Panc1 (cell line): Measurements from ENCODE around the gene CYP27C1. TPM values are rescaled to one million over a fixed set of nuclear protein-coding genes. Genes with fewer than 3 reads are reported as not detected.

ENCODE experiments used
- ATAC-seq: fragments of 200-7000 bp; cut with Tn5 transposase; 2 replicates; pipeline ENCODE4 v1.9.1; 2020; ENCODE audit warnings: mild to moderate bottlenecking, moderate library complexity
- BruUV-seq: library from RNA; stranded (reverse); fragments of 400-500 nt; replicated peaks from 2 replicates; lab custom pipeline; 2021; lab: Mats Ljungman, UMichigan
- CTCF ChIA-PET: fragments of 300-600 bp; sonication (Branson Sonifier 250); formaldehyde crosslinking; loops from one replicate; lab custom pipeline; 2022; ENCODE audit warnings: antibody characterized with exemption; lab: Charles Lee
- POLR2A ChIA-PET: fragments of 300-600 bp; sonication (Branson Sonifier 250); formaldehyde crosslinking; loops from one replicate; lab custom pipeline; 2022; ENCODE audit warnings: antibody characterized with exemption; lab: Charles Lee
- DNase-seq: peaks from one replicate; pipeline ENCODE4 v3.0.0-alpha.2; 2010; ENCODE audit warnings: low read depth, low spot score
- H3K27ac ChIP-seq: 2 replicates; pipeline ENCODE4 v1.5.1; 2011; ENCODE audit warnings: mild to moderate bottlenecking, low read length, inconsistent platforms
- H3K27me3 ChIP-seq: fragments of 200-500 bp; sonication (Bioruptor generic); 2 replicates; pipeline ENCODE4 v1.6.0; 2014; ENCODE audit warnings: low read length, inconsistent platforms; ENCODE audit not compliant: control insufficient read depth, insufficient read depth
- H3K36me3 ChIP-seq: fragments of 200-500 bp; sonication (Bioruptor generic); 2 replicates; pipeline ENCODE4 v1.5.1; 2014; ENCODE audit warnings: inconsistent platforms, mild to moderate bottlenecking, low read length, moderate library complexity; ENCODE audit not compliant: control insufficient read depth, insufficient read depth
- H3K4me1 ChIP-seq: 2 replicates; pipeline ENCODE4 v1.5.1; 2011; ENCODE audit warnings: inconsistent platforms, mild to moderate bottlenecking, low read length, moderate library complexity; ENCODE audit not compliant: control insufficient read depth, insufficient read depth
- H3K4me3 ChIP-seq, 2 experiments: 2 replicates each; pipeline ENCODE4 v1.5.1; 2011 to 2012; ENCODE audit warnings: low read depth in 2 of 2, low read length in 2 of 2, mild to moderate bottlenecking in 2 of 2, inconsistent platforms in 1 of 2, moderate library complexity in 1 of 2
- H3K9me3 ChIP-seq: fragments of 200-500 bp; sonication (Bioruptor generic); 2 replicates; pipeline ENCODE4 v1.5.1; 2014; ENCODE audit warnings: low read depth, mild to moderate bottlenecking, inconsistent platforms, low read length, moderate library complexity; ENCODE audit not compliant: control insufficient read depth, insufficient read depth
- POLR2AphosphoS5 ChIP-seq: IDR thresholded peaks from 2 replicates; pipeline ENCODE4 v1.6.1; 2012; ENCODE audit warnings: mild to moderate bottlenecking, low read depth, low read length, moderate library complexity
- SIN3A ChIP-seq: IDR thresholded peaks from 2 replicates; pipeline ENCODE4 v1.6.1; 2012; ENCODE audit warnings: low read depth, mild to moderate bottlenecking, low read length, moderate library complexity, borderline replicate concordance; ENCODE audit not compliant: insufficient read depth
- TCF7L2 ChIP-seq: IDR thresholded peaks from 2 replicates; pipeline ENCODE4 v1.6.1; 2011; ENCODE audit warnings: mild to moderate bottlenecking, low read depth, low read length, inconsistent platforms
- in situ Hi-C: cut with HindIII; loops from 2 replicates; pipeline ENCODE4 v1.10.0; 2016; ENCODE audit warnings: low sequenced_read_pairs, low pct_unique_long_range_greater_than_20kb
- intact Hi-C: fragments of 100-400 bp; cut with micrococcal nuclease; formaldehyde crosslinking; loops from one replicate; pipeline ENCODE4 v1.10.0; 2022; ENCODE audit not compliant: unreplicated experiment
- total RNA-seq: library from RNA; stranded (reverse); gene quantifications from one replicate; pipeline ENCODE4 v1.2.1, GENCODE V29; 2021; ENCODE audit not compliant: unreplicated experiment
- TF ChIP-seq, protein P1 (sequence below): fragments of 450-650 bp; IDR thresholded peaks from 2 replicates; pipeline ENCODE4 v1.5.1; 2017; ENCODE audit warnings: mild to moderate bottlenecking
- TF ChIP-seq, protein P2 (sequence below), 2 experiments: IDR thresholded peaks; 2 replicates each; pipeline ENCODE4 v1.6.1; 2011 to 2012; ENCODE audit warnings: low read depth in 2 of 2, control low read depth in 1 of 2, low read length in 1 of 2, mild to moderate bottlenecking in 1 of 2, moderate library complexity in 1 of 2; ENCODE audit not compliant: insufficient read depth in 1 of 2

Gene CYP27C1
- total RNA-seq, 1 experiment from 2014 or later: 5.7 TPM

DNA sequence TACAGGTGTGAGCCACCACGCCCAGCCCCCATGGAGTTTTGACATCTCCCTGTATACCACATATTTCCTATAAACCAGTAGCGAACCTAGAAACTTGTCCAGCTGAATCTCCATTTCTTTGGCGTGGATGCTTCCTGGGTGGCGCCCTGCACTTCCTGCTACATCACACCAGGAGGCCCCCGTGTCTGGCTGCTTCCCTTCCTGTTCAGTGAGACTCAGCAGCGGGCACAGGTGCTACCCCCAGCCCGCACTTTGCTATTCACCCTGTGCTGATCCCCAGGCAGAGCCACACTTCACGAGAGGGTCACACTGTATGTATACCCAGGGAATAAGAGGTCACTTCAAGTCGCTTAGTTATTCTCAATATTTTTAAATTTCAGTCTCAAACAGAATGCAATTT, 35.0 kb downstream of the CYP27C1 start:
- ATAC-seq (no peak), DNase-seq (no peak)
- Histone ChIP-seq H3K9me3 (0 out of 2 replicates have a peak, but pooled peaks cover under 1% of the 10 kb centered on the region), H3K36me3 (no peaks in the 10 kb centered on the region), H3K4me3 (no peak overlapping the region), H3K27ac (no peak overlapping the region), H3K4me1 (no peaks in the 10 kb centered on the region), H3K27me3 (no peaks in the 10 kb centered on the region)
- BruUV-seq: no TSS peak
- CTCF ChIA-PET: no interaction called here
- TF ChIP-seq POLR2AphosphoS5 (no peak), SIN3A (no peak), TCF7L2 (no peak)
- TF ChIP-seq, protein P1, sequence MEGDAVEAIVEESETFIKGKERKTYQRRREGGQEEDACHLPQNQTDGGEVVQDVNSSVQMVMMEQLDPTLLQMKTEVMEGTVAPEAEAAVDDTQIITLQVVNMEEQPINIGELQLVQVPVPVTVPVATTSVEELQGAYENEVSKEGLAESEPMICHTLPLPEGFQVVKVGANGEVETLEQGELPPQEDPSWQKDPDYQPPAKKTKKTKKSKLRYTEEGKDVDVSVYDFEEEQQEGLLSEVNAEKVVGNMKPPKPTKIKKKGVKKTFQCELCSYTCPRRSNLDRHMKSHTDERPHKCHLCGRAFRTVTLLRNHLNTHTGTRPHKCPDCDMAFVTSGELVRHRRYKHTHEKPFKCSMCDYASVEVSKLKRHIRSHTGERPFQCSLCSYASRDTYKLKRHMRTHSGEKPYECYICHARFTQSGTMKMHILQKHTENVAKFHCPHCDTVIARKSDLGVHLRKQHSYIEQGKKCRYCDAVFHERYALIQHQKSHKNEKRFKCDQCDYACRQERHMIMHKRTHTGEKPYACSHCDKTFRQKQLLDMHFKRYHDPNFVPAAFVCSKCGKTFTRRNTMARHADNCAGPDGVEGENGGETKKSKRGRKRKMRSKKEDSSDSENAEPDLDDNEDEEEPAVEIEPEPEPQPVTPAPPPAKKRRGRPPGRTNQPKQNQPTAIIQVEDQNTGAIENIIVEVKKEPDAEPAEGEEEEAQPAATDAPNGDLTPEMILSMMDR: no peak
- TF ChIP-seq, protein P2, sequence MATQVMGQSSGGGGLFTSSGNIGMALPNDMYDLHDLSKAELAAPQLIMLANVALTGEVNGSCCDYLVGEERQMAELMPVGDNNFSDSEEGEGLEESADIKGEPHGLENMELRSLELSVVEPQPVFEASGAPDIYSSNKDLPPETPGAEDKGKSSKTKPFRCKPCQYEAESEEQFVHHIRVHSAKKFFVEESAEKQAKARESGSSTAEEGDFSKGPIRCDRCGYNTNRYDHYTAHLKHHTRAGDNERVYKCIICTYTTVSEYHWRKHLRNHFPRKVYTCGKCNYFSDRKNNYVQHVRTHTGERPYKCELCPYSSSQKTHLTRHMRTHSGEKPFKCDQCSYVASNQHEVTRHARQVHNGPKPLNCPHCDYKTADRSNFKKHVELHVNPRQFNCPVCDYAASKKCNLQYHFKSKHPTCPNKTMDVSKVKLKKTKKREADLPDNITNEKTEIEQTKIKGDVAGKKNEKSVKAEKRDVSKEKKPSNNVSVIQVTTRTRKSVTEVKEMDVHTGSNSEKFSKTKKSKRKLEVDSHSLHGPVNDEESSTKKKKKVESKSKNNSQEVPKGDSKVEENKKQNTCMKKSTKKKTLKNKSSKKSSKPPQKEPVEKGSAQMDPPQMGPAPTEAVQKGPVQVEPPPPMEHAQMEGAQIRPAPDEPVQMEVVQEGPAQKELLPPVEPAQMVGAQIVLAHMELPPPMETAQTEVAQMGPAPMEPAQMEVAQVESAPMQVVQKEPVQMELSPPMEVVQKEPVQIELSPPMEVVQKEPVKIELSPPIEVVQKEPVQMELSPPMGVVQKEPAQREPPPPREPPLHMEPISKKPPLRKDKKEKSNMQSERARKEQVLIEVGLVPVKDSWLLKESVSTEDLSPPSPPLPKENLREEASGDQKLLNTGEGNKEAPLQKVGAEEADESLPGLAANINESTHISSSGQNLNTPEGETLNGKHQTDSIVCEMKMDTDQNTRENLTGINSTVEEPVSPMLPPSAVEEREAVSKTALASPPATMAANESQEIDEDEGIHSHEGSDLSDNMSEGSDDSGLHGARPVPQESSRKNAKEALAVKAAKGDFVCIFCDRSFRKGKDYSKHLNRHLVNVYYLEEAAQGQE (IDR thresholded peaks at IDR 0.05; ENCODE audit: insufficient read depth in 1 of 2, low read depth in 2 of 2, low read length in 1 of 2): no peak
- intact Hi-C loops (no loop called here), in situ Hi-C loops (no loop called here)
- POLR2A ChIA-PET: no interaction called here

DNA sequence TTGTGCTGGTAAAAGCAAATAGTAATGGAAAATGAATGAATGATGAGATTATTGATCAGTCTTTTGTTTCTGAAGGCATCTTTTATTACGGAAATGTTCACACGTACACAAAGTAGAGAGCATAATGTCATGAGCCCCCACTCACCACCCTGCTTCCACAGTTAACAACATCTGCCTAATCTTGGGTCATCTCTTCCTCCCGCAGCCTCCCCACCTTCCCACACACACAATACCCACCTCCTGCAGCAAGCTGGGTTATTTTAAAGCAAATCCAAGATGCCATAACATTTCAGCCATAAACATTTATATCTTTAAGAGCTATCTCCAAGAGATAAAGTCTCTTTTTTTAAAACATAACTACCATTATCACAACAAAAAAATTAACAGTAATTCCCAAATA, 36.3 kb downstream of the CYP27C1 start:
- in situ Hi-C loops: no loop called here
- no TSS peak for BruUV-seq
- Histone ChIP-seq H3K4me3 (no peak overlapping the region), H3K36me3 (no peaks in the 10 kb centered on the region), H3K27me3 (no peaks in the 10 kb centered on the region), H3K4me1 (no peaks in the 10 kb centered on the region), H3K27ac (no peak overlapping the region), H3K9me3 (0 out of 2 replicates have a peak, but pooled peaks cover 3% of the 10 kb centered on the region)
- DNase-seq (no peak), ATAC-seq (no peak)
- POLR2A ChIA-PET: no interaction called here
- no peak for TF ChIP-seq TCF7L2
- TF ChIP-seq, protein P1: no peak
- TF ChIP-seq, protein P2 (IDR thresholded peaks at IDR 0.05; ENCODE audit: insufficient read depth in 1 of 2, low read depth in 2 of 2, low read length in 1 of 2): no peak
- CTCF ChIA-PET: no interaction called here
- intact Hi-C loops: no loop called here
